KMS-11 (cell line): ENCODE data around the gene PARD3B.

ENCODE experiments used
- H2AFZ ChIP-seq: fragments of 200-600 bp; sonication (generic); 2 replicates; pipeline ENCODE4 v1.6.1; 2016; ENCODE audit warnings: antibody characterized with exemption, mixed run types, low read depth
- H3K27ac ChIP-seq: fragments of 200-600 bp; sonication (generic); 2 replicates; pipeline ENCODE4 v1.6.1; 2016; ENCODE audit warnings: mild to moderate bottlenecking, mixed run types
- H3K27me3 ChIP-seq: fragments of 200-600 bp; sonication (generic); 2 replicates; pipeline ENCODE4 v1.6.1; 2017; ENCODE audit warnings: mild to moderate bottlenecking, low read depth, mixed run types, moderate library complexity; ENCODE audit not compliant: insufficient read depth
- H3K36me3 ChIP-seq: fragments of 200-600 bp; sonication (generic); 2 replicates; pipeline ENCODE4 v1.6.1; 2017; ENCODE audit warnings: mild to moderate bottlenecking, mixed run types; ENCODE audit not compliant: insufficient read depth
- H3K4me1 ChIP-seq: fragments of 200-600 bp; sonication (generic); 2 replicates; pipeline ENCODE4 v1.6.1; 2016; ENCODE audit warnings: mild to moderate bottlenecking, low read depth, mixed run types; ENCODE audit not compliant: poor library complexity, severe bottlenecking
- H3K4me2 ChIP-seq: fragments of 200-600 bp; sonication (generic); 2 replicates; pipeline ENCODE4 v1.7.0; 2016; ENCODE audit warnings: mild to moderate bottlenecking, mixed run types
- H3K4me3 ChIP-seq: fragments of 200-600 bp; sonication (generic); IDR thresholded peaks from 2 replicates; pipeline ENCODE4 v1.6.1; 2017; ENCODE audit warnings: low read depth, low read length, mixed read lengths; ENCODE audit not compliant: insufficient read depth
- H3K79me2 ChIP-seq: fragments of 200-600 bp; sonication (generic); 2 replicates; pipeline ENCODE4 v1.6.1; 2016; ENCODE audit warnings: low read depth, mixed run types; ENCODE audit not compliant: insufficient read depth
- H3K9ac ChIP-seq: fragments of 200-600 bp; sonication (generic); 2 replicates; pipeline ENCODE4 v1.6.1; 2016; ENCODE audit warnings: mild to moderate bottlenecking, mixed run types
- H4K20me1 ChIP-seq: fragments of 200-600 bp; sonication (generic); 2 replicates; pipeline ENCODE4 v1.6.1; 2016; ENCODE audit warnings: mild to moderate bottlenecking, mixed run types; ENCODE audit not compliant: insufficient read depth
- TF ChIP-seq, protein P1 (sequence below): fragments of 200-600 bp; sonication (generic); conservative IDR thresholded peaks from 2 replicates; pipeline ENCODE4 v1.6.1; 2017; ENCODE audit warnings: low read depth, mild to moderate bottlenecking, antibody characterized with exemption, low read length, moderate library complexity, mixed read lengths

PARD3B gene

DNA sequence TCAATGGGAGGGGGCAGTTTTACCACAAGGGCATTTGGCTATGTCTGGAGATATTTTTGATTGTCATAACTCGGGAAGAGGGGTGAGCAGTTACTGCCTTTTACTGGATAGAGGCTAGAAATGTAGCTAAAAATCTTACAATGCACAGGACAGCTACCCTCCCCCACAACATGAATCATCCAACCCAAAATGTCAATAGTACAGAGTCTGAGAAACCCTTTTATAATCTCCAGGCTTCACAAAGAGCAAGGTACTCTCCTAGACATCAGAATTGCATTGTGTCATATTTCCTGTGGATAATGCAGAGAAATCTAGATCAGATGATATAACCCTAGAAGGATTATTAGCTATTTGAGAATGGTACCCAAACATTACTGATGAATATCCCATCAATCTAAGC lies 859.9 kb downstream of the PARD3B start:
- Histone ChIP-seq H3K4me2 (no peak overlapping the region), H3K9ac (no peak overlapping the region)
- TF ChIP-seq, protein P1, sequence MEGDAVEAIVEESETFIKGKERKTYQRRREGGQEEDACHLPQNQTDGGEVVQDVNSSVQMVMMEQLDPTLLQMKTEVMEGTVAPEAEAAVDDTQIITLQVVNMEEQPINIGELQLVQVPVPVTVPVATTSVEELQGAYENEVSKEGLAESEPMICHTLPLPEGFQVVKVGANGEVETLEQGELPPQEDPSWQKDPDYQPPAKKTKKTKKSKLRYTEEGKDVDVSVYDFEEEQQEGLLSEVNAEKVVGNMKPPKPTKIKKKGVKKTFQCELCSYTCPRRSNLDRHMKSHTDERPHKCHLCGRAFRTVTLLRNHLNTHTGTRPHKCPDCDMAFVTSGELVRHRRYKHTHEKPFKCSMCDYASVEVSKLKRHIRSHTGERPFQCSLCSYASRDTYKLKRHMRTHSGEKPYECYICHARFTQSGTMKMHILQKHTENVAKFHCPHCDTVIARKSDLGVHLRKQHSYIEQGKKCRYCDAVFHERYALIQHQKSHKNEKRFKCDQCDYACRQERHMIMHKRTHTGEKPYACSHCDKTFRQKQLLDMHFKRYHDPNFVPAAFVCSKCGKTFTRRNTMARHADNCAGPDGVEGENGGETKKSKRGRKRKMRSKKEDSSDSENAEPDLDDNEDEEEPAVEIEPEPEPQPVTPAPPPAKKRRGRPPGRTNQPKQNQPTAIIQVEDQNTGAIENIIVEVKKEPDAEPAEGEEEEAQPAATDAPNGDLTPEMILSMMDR, result no peak

DNA sequence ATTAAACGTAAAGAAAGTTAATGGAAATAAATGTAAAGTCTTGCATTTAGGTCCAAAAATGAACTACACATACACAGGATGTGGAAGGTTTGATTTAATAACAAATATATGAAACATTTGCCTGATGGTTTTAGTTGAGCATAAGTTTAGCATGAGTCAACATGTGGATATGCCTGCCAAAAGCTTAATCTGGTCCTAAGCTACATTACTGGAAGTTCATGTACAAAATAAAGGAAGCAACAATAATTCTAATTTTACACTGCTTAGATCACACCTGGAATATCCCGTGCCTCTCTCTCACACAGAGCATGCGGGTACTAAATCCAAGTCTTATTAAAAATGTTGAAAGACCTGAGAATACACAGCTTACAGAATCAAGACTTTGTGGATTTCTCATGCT lies 860.5 kb downstream of the PARD3B start:
- H3K9ac ChIP-seq, result no peak overlapping the region
- TF ChIP-seq, protein P1, result no peak
- no peak overlapping the region for H3K4me3 ChIP-seq
- H3K4me2 ChIP-seq, result no peak overlapping the region
- no peaks in the 10 kb centered on the region for H3K36me3 ChIP-seq
- no peaks in the 10 kb centered on the region for H4K20me1 ChIP-seq
- no peak overlapping the region for H3K27ac ChIP-seq
- H3K4me1 ChIP-seq, result no peaks in the 10 kb centered on the region
- no peak overlapping the region for H2AFZ ChIP-seq
- no peaks in the 10 kb centered on the region for H3K27me3 ChIP-seq
- no peaks in the 10 kb centered on the region for H3K79me2 ChIP-seq

More for the DNA sequence above, 859.9 kb downstream of the PARD3B start:
- Histone ChIP-seq H2AFZ (no peak overlapping the region), H4K20me1 (no peaks in the 10 kb centered on the region), H3K36me3 (no peaks in the 10 kb centered on the region), H3K27ac (no peak overlapping the region), H3K79me2 (no peaks in the 10 kb centered on the region), H3K27me3 (no peaks in the 10 kb centered on the region), H3K4me3 (no peak overlapping the region), H3K4me1 (no peaks in the 10 kb centered on the region)

DNA sequence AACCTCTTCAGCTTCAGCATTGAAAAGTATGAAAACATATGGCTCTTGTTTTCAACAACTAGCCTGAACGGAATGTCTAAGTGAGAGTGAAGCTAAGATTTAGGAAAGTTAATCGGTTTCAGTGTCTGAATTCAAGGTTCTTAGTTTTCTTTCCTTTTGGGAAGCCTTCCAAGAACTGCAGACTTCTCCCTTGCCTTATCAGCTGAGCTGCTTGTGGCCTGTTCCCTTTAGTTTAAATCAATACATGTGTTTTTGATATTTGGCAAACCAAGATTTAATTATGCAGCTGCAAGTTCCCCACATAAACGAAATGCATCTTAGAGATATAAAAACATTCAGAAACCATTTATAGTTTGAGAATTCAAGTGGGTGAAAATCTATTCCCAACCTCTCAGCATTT lies 862.7 kb downstream of the PARD3B start:
- Histone ChIP-seq H3K4me3 (no peak overlapping the region), H3K9ac (no peak overlapping the region)

DNA sequence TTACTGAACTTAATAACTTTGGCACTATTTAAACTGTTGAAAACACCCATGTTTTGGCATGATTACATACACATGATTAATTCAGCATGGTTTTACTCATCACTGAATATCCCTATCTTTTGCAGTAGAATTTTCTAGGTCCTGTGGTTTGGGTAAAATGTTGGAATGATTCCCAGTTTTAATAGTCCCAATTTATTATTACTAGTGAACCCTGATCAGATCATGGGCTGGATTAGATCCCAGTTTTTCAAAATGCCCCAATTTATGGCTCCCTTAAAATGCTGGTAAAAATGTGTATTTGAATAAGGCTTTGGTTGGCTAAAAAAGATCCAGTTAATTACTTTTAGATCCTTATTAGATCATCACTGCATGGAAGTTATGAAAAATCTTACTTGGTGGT lies 863.4 kb downstream of the PARD3B start:
- no peaks in the 10 kb centered on the region for H3K4me1 ChIP-seq
- no peak overlapping the region for H3K4me2 ChIP-seq
- TF ChIP-seq, protein P1, result no peak
- no peaks in the 10 kb centered on the region for H3K79me2 ChIP-seq
- no peak overlapping the region for H3K4me3 ChIP-seq
- no peak overlapping the region for H2AFZ ChIP-seq
- no peaks in the 10 kb centered on the region for H4K20me1 ChIP-seq
- no peaks in the 10 kb centered on the region for H3K27me3 ChIP-seq
- no peak overlapping the region for H3K27ac ChIP-seq
- H3K9ac ChIP-seq, result no peak overlapping the region
- H3K36me3 ChIP-seq, result no peaks in the 10 kb centered on the region

More for the DNA sequence above, 862.7 kb downstream of the PARD3B start:
- no peak overlapping the region for H2AFZ ChIP-seq
- H3K27me3 ChIP-seq, result no peaks in the 10 kb centered on the region
- H3K4me2 ChIP-seq, result no peak overlapping the region
- H3K79me2 ChIP-seq, result no peaks in the 10 kb centered on the region
- H3K36me3 ChIP-seq, result no peaks in the 10 kb centered on the region
- H3K27ac ChIP-seq, result no peak overlapping the region
- H3K4me1 ChIP-seq, result no peaks in the 10 kb centered on the region
- TF ChIP-seq, protein P1, result no peak
- no peaks in the 10 kb centered on the region for H4K20me1 ChIP-seq

- Histone ChIP-seq H3K27ac (no peak overlapping the region), H3K9ac (no peak overlapping the region), H4K20me1 (no peaks in the 10 kb centered on the region), H3K79me2 (no peaks in the 10 kb centered on the region), H3K4me1 (no peaks in the 10 kb centered on the region), H3K27me3 (no peaks in the 10 kb centered on the region), H3K36me3 (no peaks in the 10 kb centered on the region), H2AFZ (no peak overlapping the region), H3K4me2 (no peak overlapping the region), H3K4me3 (no peak overlapping the region)
- TF ChIP-seq, protein P1, result no peak
These were observed 864.1 kb downstream of the PARD3B start for GRCh38 chr2:205409411-205409810.
